NB4 (cell line): ENCODE results near the gene RER1.

Experiments
- DNase-seq: peaks from one replicate; pipeline ENCODE4 v3.0.0; 2010; ENCODE audit warnings: low read depth
- H3K4me3 ChIP-seq: one replicate; pipeline ENCODE4 v1.5.1; 2011; ENCODE audit warnings: mild to moderate bottlenecking, low read depth, low read length, moderate library complexity
- CTCF ChIP-seq: IDR thresholded peaks from one replicate; pipeline ENCODE4 v1.5.1; 2012; ENCODE audit warnings: low read depth, low read length
- MAX ChIP-seq: IDR thresholded peaks from 2 replicates; pipeline ENCODE4 v1.6.1; 2011; ENCODE audit warnings: low read depth, low read length
- MYC ChIP-seq: IDR thresholded peaks from 2 replicates; pipeline ENCODE4 v1.6.1; 2011; ENCODE audit warnings: low read depth, low read length
- POLR2A ChIP-seq: IDR thresholded peaks from 2 replicates; pipeline ENCODE4 v1.6.1; 2011; ENCODE audit warnings: mild to moderate bottlenecking; ENCODE audit not compliant: insufficient read length; ENCODE audit errors: extremely low read depth

Gene RER1

GRCh38 chr1:2446394-2446793 lies 54.8 kb downstream of the RER1 start:
- peak; percentile 62 for DNase-seq
- H3K4me3 ChIP-seq = no peak overlapping the region
- no peak for TF ChIP-seq POLR2A
- no peak for TF ChIP-seq CTCF
- no peak for TF ChIP-seq MYC
- no peak for TF ChIP-seq MAX

GRCh38 chr1:2446861-2447260 lies 55.2 kb downstream of the RER1 start:
- DNase-seq = no peak
- TF ChIP-seq MYC = no peak
- TF ChIP-seq POLR2A = no peak
- TF ChIP-seq MAX = no peak
- TF ChIP-seq CTCF = no peak
- no peak overlapping the region for H3K4me3 ChIP-seq

- DNase-seq = no peak
- TF ChIP-seq CTCF (no peak), POLR2A (no peak), MYC (no peak), MAX (no peak)
- no peak overlapping the region for H3K4me3 ChIP-seq
These were observed 55.8 kb downstream of the RER1 start for GRCh38 chr1:2447276-2448097.

- no peak overlapping the region for H3K4me3 ChIP-seq
- TF ChIP-seq CTCF = no peak
- no peak for TF ChIP-seq MAX
- no peak for TF ChIP-seq POLR2A
- TF ChIP-seq MYC = no peak
- peak; percentile 61 for DNase-seq
These were observed 56.4 kb downstream of the RER1 start for GRCh38 chr1:2448098-2448445.

GRCh38 chr1:2449636-2450454 lies 58.2 kb downstream of the RER1 start:
- no peak overlapping the region for H3K4me3 ChIP-seq
- DNase-seq = peak; percentile 71
- no peak for TF ChIP-seq MYC
- TF ChIP-seq MAX = no peak
- TF ChIP-seq CTCF = no peak
- TF ChIP-seq POLR2A = no peak
